K562 (cell line): ENCODE results near the gene NRARP. TPM values are rescaled to one million over a fixed set of nuclear protein-coding genes. Genes with fewer than 3 reads are reported as not detected.

Experiments
- AFF4 ChIP-seq: sonication (generic); formaldehyde crosslinking; IDR thresholded peaks from 2 replicates; pipeline ENCODE4 v1.8.0; 2023; ENCODE audit warnings: mild to moderate bottlenecking, missing genetic modification reagents
- CCNT2 ChIP-seq: IDR thresholded peaks from 2 replicates; pipeline ENCODE4 v1.6.1; 2011; ENCODE audit warnings: borderline replicate concordance, low read depth, mild to moderate bottlenecking, moderate library complexity, mixed read lengths, low read length; ENCODE audit not compliant: insufficient read length; ENCODE audit errors: extremely low read depth
- CEBPZ ChIP-seq: fragments of 150-350 bp; IDR thresholded peaks from 2 replicates; pipeline ENCODE4 v1.6.1; 2014; ENCODE audit warnings: low read depth, mild to moderate bottlenecking, low read length, borderline replicate concordance
- DPF2 ChIP-seq: fragments of 450-650 bp; IDR thresholded peaks from 2 replicates; pipeline ENCODE4 v1.6.1; 2016
- GATAD2B ChIP-seq: fragments of 450-650 bp; IDR thresholded peaks from 2 replicates; pipeline ENCODE4 v1.6.1; 2017; ENCODE audit warnings: mild to moderate bottlenecking, borderline replicate concordance
- GTF2F1 ChIP-seq: IDR thresholded peaks from 2 replicates; pipeline ENCODE4 v1.6.1; 2011; ENCODE audit warnings: low read depth, low read length, improper control_type of control experiment
- HMBOX1 ChIP-seq: sonication (generic); IDR thresholded peaks from 2 replicates; pipeline ENCODE4 v1.6.1; 2016
- MYNN ChIP-seq, 2 experiments: sonication (generic); formaldehyde crosslinking in 1 of 2; IDR thresholded peaks; 2 replicates each; pipeline versions ENCODE4 v1.5.0 to v1.6.1; 2016 to 2020; ENCODE audit warnings: antibody characterized with exemption in 1 of 2, missing genetic modification reagents in 1 of 2
- NFRKB ChIP-seq: fragments of 450-650 bp; IDR thresholded peaks from 2 replicates; pipeline ENCODE4 v1.6.1; 2016; ENCODE audit warnings: low read depth
- POU5F1 ChIP-seq: fragments of 150-350 bp; IDR thresholded peaks from 2 replicates; pipeline ENCODE4 v1.6.1; 2014; ENCODE audit warnings: borderline replicate concordance, low read length, low read depth, mild to moderate bottlenecking; ENCODE audit not compliant: partially characterized antibody
- PREB ChIP-seq: sonication (generic); formaldehyde crosslinking; IDR thresholded peaks from 2 replicates; pipeline ENCODE4 v1.8.1; 2023; ENCODE audit warnings: mild to moderate bottlenecking, missing genetic modification reagents
- TFAM ChIP-seq: fragments of 250-450 bp; sonication (Bioruptor Pico); conservative IDR thresholded peaks from 2 replicates; pipeline ENCODE4 v1.5.0; 2021; ENCODE audit warnings: mild to moderate bottlenecking, moderate library complexity
- ZFP91 ChIP-seq: sonication (generic); formaldehyde crosslinking; IDR thresholded peaks from 2 replicates; pipeline ENCODE4 v1.8.0; 2022; ENCODE audit warnings: mild to moderate bottlenecking, missing genetic modification reagents
- ZNF134 ChIP-seq: fragments of 250-450 bp; sonication (Bioruptor Pico); conservative IDR thresholded peaks from 2 replicates; pipeline ENCODE4 v1.4.0; 2020
- polyA plus RNA-seq, 8 experiments: library from polyadenylated mRNA; depleted of rRNA in 4 of 8; stranded (reverse) in 5 of 8; unstranded in 3 of 8; fragments of >200 nt; fragmentation: Nextera tagmentation in 2 of 8; fragmentation: Illumina TruSeq in 1 of 8; extraction: Ambion mirVana in 2 of 8; extraction: Trizol in 1 of 8; gene quantifications; 2 replicates each; pipeline versions ENCODE4 v1.2.1 to v1.2.3, GENCODE V29; 2011 to 2014; ENCODE audit warnings: inconsistent platforms in 1 of 8, missing spikeins in 1 of 8
- total RNA-seq, 7 experiments: library from RNA; depleted of rRNA in 6 of 7; stranded (reverse); fragments of >200 nt in 6 of 7; fragmentation: Illumina TruSeq in 2 of 7; extraction: Trizol in 2 of 7; gene quantifications; 2 replicates each; pipeline versions ENCODE4 v1.2.1 to v1.2.3, GENCODE V29; 2011 to 2021; ENCODE audit warnings: low replicate concordance in 1 of 7

The NRARP gene
- total and polyA plus RNA-seq, 9 of the 15 experiments (the other 6 are each of a cell fraction or from before 2014, with no cell fraction given), result 2.0 to 24.5 (median 7.2) TPM; not detected in 2

GRCh38 chr9:137268538-137269201, 33.4 kb downstream of the NRARP start (continued):
- no peak for TF ChIP-seq CCNT2
- peak; percentile 94 for TF ChIP-seq DPF2
- no peak for TF ChIP-seq PREB
- TF ChIP-seq GTF2F1, result no peak
- TF ChIP-seq HMBOX1, result no peak
- 0 out of 2 replicates have a peak, but pooled peaks have one; percentile 25 for TF ChIP-seq AFF4 (CRISPR knock-in tag)
- TF ChIP-seq MYNN (IDR thresholded peaks at IDR 0.05), result no peak
- no peak for TF ChIP-seq MYNN (CRISPR knock-in tag; IDR thresholded peaks at IDR 0.05)
- no peak for TF ChIP-seq GATAD2B
- no peak for TF ChIP-seq ZFP91 (CRISPR knock-in tag)
- no peak for TF ChIP-seq POU5F1
- TF ChIP-seq CEBPZ, result no peak
- peak; percentile 47; the same call in 1 of the 2 replicates for TF ChIP-seq NFRKB
- no peak for TF ChIP-seq ZNF134 (CRISPR knock-in tag)
- TF ChIP-seq TFAM (CRISPR knock-in tag), result no peak
